HG02973 (cell line): ENCODE results near the gene FAM20A.

Experiments used
- ATAC-seq: cut with Tn5 transposase; IDR thresholded peaks from one replicate; pipeline ENCODE4 v1.9.1; 2021; ENCODE audit warnings: moderate library complexity; ENCODE audit not compliant: unreplicated experiment

The FAM20A gene

GRCh38 chr17:68611353-68612208, 10.4 kb upstream of the FAM20A start:
- ATAC-seq, result no peak

DNA sequence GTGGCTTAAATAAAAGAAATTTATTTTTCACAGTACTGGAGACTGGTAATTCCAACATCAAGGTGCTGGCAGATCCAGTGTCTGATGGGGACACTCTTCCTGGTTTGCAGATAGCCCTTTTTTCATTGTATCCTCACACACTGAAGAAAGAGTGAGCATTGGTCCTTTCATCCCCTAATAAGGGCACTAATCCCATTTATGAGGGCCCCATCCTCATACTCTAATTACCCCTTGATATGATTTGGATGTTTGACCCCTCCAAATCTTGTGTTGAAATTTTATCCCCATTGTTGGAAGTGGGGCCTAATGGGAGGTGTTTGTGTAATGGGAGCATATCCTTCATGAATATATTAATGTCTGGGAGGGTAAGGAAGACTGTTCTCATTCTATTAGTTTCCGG, 9.4 kb upstream of the FAM20A start:
- ATAC-seq, result no peak

- no peak for ATAC-seq
Observed at GRCh38 chr17:68608515-68609130, 7.5 kb upstream of the FAM20A start.

- no peak for ATAC-seq
Observed at GRCh38 chr17:68606451-68607307, 5.5 kb upstream of the FAM20A start.

DNA sequence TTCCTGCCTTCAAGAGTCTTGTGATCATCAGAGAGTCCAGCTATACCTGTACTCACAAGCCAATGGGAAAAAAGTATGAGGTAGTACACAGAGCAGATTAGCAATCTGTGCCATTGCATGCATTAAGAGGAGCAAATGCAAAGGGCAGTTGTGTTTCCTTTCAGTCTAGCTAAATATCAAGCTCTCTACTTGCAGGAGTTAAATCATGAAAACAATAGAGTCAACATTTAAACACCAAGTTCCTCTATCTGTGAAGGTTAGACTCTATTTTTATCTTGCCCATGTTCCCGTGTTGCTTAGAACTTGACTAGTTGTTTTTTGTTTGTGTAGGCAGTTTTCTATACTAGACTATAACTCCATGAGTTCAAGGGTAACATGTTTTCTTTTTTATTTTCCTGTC, 4.7 kb upstream of the FAM20A start:
- ATAC-seq, result no peak

- no peak for ATAC-seq
Observed at GRCh38 chr17:68603656-68604055, 2.5 kb upstream of the FAM20A start.

- no peak for ATAC-seq
Observed at GRCh38 chr17:68603027-68603426, 1.9 kb upstream of the FAM20A start.

- no peak for ATAC-seq
Observed at GRCh38 chr17:68602289-68602688, 1.1 kb upstream of the FAM20A start.

- no peak for ATAC-seq
Observed at GRCh38 chr17:68601565-68602288, 560 bp upstream of the FAM20A start.

DNA sequence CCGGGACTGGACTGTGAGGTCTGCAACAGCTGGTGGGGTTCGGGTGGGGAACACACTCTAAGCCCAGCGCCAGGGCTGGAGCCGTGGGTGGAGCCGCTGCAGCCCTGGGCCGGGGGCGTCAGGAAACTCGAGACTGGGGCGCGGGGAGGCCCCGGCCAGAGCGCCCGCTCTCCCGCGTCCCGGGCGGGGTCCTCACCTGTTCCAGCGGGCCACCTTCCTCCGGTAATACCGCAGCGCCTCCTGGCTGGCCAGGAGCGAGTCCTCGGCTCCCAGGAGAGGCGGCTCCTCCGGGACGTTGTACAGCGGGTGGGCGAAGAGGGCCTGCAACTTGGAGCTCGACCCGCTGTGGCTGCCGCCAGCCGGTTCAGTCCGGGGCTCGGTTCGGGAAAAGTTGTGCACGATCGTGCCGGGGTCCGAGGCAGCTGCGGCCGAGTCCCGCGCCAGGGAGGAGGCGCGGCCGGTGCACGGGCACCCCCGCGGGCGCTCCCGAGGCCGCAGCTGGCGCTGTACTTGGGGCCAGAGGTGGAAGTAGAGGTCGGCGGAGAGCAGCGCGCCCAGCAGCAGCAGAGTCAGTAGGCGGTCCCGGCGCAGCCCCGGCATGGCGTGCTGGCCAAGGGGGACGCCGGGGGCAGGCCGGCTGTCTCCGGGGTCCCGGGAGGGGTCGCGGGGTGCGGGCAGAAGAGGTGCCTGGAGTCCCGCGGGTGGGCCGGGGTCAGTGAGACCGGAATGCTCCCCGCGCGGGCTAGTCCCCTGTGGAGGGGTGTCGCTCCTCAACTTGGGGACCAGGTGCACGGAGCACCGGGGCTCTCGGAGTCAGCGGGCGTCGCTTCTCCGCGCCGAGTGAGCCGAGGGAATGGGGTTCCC, 868 bp downstream of the FAM20A start:
- ATAC-seq, result no peak

GRCh38 chr17:68599552-68600066, 1.6 kb downstream of the FAM20A start:
- no peak for ATAC-seq

DNA sequence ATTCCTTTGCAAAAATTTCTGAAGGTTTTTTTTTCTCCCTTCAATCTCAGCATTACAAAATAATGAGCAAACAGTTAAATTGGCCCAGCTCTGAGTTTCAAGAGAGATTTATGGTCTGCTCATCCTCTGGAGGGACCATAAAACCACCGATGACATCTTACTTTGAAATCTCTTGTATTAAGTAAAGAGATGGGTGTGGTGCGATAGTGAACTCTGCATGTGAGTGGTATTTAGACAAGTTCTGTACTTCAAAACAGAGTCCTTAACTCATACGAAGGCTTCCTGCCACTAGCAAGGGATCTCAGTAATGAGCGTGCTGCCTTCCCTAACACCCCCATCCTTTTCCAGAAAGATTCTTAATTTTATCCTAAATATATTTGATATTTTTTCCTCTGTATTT, 2.1 kb downstream of the FAM20A start:
- ATAC-seq, result no peak

DNA sequence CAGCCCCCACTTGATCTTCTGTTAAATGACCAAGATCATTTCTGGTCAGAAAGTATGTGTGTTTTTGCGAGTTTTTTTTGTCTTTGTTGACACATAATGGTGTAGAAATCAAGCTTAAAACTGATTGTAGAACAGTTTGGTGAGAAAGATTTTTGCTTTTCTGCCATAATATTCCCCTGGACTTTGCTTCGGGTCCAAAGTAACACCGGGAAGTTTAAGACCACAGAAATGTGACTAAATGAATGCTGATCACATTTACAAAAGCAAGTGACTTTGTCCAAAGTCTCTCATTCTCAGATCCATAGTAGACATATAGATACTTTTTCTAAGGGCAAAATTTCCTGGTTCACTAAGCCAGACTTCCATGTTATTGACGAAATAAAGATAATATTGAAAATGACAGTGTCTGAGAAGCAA, 2.6 kb downstream of the FAM20A start:
- ATAC-seq, result no peak

DNA sequence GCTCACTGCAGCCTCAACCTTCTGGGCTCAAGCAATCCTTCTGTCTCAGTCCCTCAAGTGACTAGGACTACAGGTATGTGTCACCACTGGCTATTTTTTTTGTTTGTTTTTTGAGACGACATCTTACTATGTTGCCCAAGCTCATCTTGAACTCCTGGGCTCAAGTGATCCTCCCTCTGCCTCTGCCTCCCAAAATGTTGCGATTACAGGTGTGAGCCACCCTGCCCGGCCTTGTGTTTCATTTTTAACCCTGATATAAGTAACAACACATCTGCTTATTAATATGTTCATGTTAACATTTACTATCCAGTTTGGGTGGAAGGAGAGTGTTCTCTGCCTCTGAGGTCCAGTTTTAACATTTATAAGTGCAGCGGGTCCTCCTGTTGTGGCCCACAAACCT, 3.1 kb downstream of the FAM20A start:
- no peak for ATAC-seq

DNA sequence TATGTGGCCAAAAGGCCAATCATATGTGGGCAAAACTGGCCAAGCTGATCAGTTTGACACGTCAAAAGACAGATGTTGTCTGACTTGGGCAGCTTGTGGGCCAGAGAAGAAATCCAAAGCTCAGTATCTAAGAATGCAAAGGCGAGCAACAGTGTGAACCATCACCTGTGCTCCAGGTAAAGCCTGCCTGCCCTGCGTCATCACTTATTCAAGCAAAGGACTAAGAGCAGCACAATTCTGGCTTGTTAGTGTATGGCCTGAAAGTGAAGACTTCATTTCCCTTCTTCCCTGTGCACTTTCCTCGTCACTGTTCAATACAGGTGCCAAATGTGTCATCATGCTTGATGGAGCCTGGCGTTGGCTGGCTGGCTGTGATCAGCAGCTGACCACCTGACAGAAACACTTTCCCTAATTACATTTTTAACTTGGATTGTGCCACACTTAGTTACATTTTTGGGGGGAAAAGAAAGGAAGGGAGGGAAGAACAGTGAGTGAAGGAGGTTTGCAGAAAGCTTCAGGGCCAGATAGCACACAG, 4.7 kb downstream of the FAM20A start:
- no peak for ATAC-seq

DNA sequence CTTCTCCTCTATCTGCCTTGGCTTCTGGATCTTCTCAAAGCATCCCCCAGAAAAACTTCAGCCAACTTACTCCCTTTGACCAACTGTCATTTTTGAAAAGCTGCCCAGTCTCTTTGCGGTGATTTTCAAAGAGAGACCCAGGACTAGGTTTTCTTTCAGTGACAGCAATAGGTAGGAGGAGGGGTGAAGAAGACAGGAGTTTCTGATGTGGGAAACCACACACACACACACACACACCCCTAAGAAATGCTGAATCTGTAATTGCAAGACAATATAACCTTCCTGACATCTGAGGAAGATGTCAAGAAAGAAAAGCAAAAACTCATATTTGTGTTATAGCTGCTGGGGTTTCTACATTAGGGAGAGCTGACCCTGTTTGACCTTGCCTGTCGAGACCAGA, 5.2 kb downstream of the FAM20A start:
- ATAC-seq, result no peak

DNA sequence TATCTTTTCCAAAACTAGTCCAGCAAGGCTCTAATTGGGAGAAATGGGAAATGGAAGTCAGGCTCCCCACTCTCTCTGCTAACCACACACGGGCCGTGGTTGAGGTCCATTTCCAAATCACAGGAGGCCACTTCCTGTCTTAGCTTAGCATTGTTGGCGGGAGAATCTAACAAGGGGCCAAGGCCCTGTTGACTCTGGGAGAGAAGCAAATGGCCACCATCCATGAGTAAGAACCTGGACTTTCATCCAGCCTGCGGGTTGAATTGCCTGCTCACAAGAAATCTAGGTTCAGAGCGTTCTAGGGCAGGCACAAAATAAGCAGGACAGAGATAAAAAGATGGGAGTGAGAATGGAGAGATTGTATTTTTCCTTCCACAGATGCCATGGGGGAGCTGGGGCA, 5.7 kb downstream of the FAM20A start:
- no peak for ATAC-seq

DNA sequence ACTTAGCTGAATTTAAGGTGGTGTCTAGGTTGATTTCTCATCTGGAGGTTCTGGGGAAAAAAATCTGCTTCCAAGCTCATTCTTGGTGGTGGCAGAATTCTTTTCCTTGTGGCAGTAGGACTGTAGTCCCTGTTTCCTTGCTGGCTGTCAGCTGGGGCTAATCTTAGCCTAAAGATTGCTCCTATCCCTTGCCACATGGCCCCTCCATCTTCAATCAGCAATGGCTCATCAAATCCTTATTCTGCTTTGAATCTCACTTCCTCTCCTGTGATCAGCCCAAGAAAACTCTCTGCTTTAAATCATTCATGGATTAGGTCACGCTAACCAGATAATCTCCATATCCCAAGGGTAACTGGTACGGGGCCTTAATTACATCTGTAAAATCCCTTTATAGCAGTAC, 6.6 kb downstream of the FAM20A start:
- no peak for ATAC-seq
